Liver (tissue), 9 donors: ENCODE data around the gene LAYN. TPM values are rescaled to one million over a fixed set of nuclear protein-coding genes. Genes with fewer than 3 reads are reported as not detected.

Experiments
- DNase-seq: peaks from one replicate; pipeline ENCODE4 v3.0.0-alpha.2; 2017; ENCODE audit warnings: low spot score
- H3K27ac ChIP-seq, 2 donors: one replicate each; pipeline ENCODE4 v1.7.0; 2013; ENCODE audit warnings: inconsistent platforms in 2 of 2, low read length in 2 of 2, control low read depth in 1 of 2, low read depth in 1 of 2, mild to moderate bottlenecking in 1 of 2
- H3K27me3 ChIP-seq, 4 donors: one replicate each; pipeline versions ENCODE4 v1.6.1 to v1.7.0; 2013; ENCODE audit warnings: low read length in 3 of 4, inconsistent platforms in 1 of 4, mild to moderate bottlenecking in 1 of 4, moderate library complexity in 1 of 4; ENCODE audit not compliant: control insufficient read depth in 4 of 4, insufficient read depth in 4 of 4
- H3K36me3 ChIP-seq, 4 donors: one replicate each; pipeline versions ENCODE4 v1.6.1 to v1.7.0; 2013; ENCODE audit warnings: low read length in 3 of 4, mild to moderate bottlenecking in 3 of 4, low read depth in 1 of 4, moderate library complexity in 1 of 4; ENCODE audit not compliant: control insufficient read depth in 4 of 4, insufficient read depth in 3 of 4
- H3K4me1 ChIP-seq, 4 donors: one replicate each; pipeline versions ENCODE4 v1.6.1 to v1.7.0; 2013; ENCODE audit warnings: low read length in 3 of 4, mild to moderate bottlenecking in 3 of 4, moderate library complexity in 1 of 4; ENCODE audit not compliant: control insufficient read depth in 4 of 4, insufficient read depth in 4 of 4
- H3K4me3 ChIP-seq, 3 donors: one replicate each; pipeline versions ENCODE4 v1.6.1 to v1.7.0; 2013; ENCODE audit warnings: low read length in 3 of 3, control low read depth in 1 of 3, low read depth in 1 of 3, mild to moderate bottlenecking in 1 of 3
- H3K9ac ChIP-seq, 2 donors: one replicate each; pipeline ENCODE4 v1.7.0; 2013; ENCODE audit warnings: low read length in 2 of 2, mild to moderate bottlenecking in 2 of 2, moderate library complexity in 2 of 2, control low read depth in 1 of 2, low read depth in 1 of 2
- H3K9me3 ChIP-seq, 4 donors: one replicate each; pipeline versions ENCODE4 v1.6.1 to v1.7.0; 2013; ENCODE audit warnings: low read length in 3 of 4; ENCODE audit not compliant: control insufficient read depth in 4 of 4
- FOXA1 ChIP-seq: IDR thresholded peaks from 2 replicates; pipeline ENCODE4 v1.6.1; 2016; ENCODE audit warnings: antibody characterized with exemption
- GABPA ChIP-seq, 2 donors: IDR thresholded peaks in 1 of 2; conservative IDR thresholded peaks in 1 of 2; 2 replicates each; pipeline ENCODE4 v1.6.1; 2016; ENCODE audit warnings: antibody characterized with exemption in 2 of 2, mild to moderate bottlenecking in 1 of 2, moderate library complexity in 1 of 2
- HNF4A ChIP-seq, 2 donors: conservative IDR thresholded peaks; 2 replicates each; pipeline ENCODE4 v1.6.1; 2016; ENCODE audit warnings: antibody characterized with exemption in 2 of 2, mild to moderate bottlenecking in 2 of 2
- HNF4G ChIP-seq: IDR thresholded peaks from 2 replicates; pipeline ENCODE4 v1.6.1; 2016; ENCODE audit warnings: antibody characterized with exemption
- JUND ChIP-seq, 2 donors: IDR thresholded peaks; 2 replicates each; pipeline ENCODE4 v1.6.1; 2016; ENCODE audit warnings: antibody characterized with exemption in 2 of 2
- NR2F2 ChIP-seq: IDR thresholded peaks from 2 replicates; pipeline ENCODE4 v1.6.1; 2016; ENCODE audit warnings: antibody characterized with exemption
- RXRA ChIP-seq, 2 donors: IDR thresholded peaks; 2 replicates each; pipeline ENCODE4 v1.6.1; 2017 to 2018; ENCODE audit warnings: antibody characterized with exemption in 2 of 2, mild to moderate bottlenecking in 1 of 2
- SP1 ChIP-seq: IDR thresholded peaks from 2 replicates; pipeline ENCODE4 v1.6.1; 2018; ENCODE audit warnings: antibody characterized with exemption, mild to moderate bottlenecking
- YY1 ChIP-seq: IDR thresholded peaks from 2 replicates; pipeline ENCODE4 v1.6.1; 2016; ENCODE audit warnings: antibody characterized with exemption, mild to moderate bottlenecking
- WGBS: extraction: QIAGEN DNeasy Blood & Tissue Kit; methylation state at CpG from one replicate; pipeline ENCODE4 v1.1.7; 2013; 5-methylcytosine and 5-hydroxymethylcytosine counted together
- polyA plus RNA-seq, 2 donors: library from polyadenylated mRNA; stranded (reverse) in 1 of 2; unstranded in 1 of 2; fragments of 200-250 nt in 1 of 2; fragments of >200 nt in 1 of 2; fragmentation: Nextera tagmentation in 1 of 2; extraction: Ambion mirVana in 1 of 2; gene quantifications; one replicate each; pipeline versions ENCODE4 v1.2.1 to v1.2.3, GENCODE V29; 2013 to 2015
- total RNA-seq, 2 donors: library from RNA; depleted of rRNA; stranded (reverse); fragments of >200 nt; gene quantifications; one replicate each; pipeline ENCODE4 v1.2.3, GENCODE V29; 2014
- TF ChIP-seq, protein P1 (sequence below): IDR thresholded peaks from 2 replicates; pipeline ENCODE4 v1.6.1; 2016; ENCODE audit warnings: antibody characterized with exemption
- TF ChIP-seq, protein P2 (sequence below): IDR thresholded peaks from 2 replicates; pipeline ENCODE4 v1.6.1; 2016; ENCODE audit warnings: antibody characterized with exemption
- TF ChIP-seq, protein P3 (sequence below): fragments of 150-350 bp; IDR thresholded peaks from 2 replicates; pipeline ENCODE4 v1.5.1; 2017; ENCODE audit warnings: improper control_type of control experiment, low read depth, low read length; ENCODE audit not compliant: missing input control
- TF ChIP-seq, protein P4 (sequence below): IDR thresholded peaks from 2 replicates; pipeline ENCODE4 v1.6.1; 2016; ENCODE audit warnings: antibody characterized with exemption
- TF ChIP-seq, protein P5 (sequence below): IDR thresholded peaks from 2 replicates; pipeline ENCODE4 v1.6.1; 2016; ENCODE audit warnings: antibody characterized with exemption, mild to moderate bottlenecking
- donor health status: healthy.
- donor health status: healthy.
- donor health status: healthy.
- donor health status: healthy.
- donor health status: healthy.

Gene LAYN
- total and polyA plus RNA-seq, 4 donors = 0.43 to 0.98 (median 0.88) TPM

DNA sequence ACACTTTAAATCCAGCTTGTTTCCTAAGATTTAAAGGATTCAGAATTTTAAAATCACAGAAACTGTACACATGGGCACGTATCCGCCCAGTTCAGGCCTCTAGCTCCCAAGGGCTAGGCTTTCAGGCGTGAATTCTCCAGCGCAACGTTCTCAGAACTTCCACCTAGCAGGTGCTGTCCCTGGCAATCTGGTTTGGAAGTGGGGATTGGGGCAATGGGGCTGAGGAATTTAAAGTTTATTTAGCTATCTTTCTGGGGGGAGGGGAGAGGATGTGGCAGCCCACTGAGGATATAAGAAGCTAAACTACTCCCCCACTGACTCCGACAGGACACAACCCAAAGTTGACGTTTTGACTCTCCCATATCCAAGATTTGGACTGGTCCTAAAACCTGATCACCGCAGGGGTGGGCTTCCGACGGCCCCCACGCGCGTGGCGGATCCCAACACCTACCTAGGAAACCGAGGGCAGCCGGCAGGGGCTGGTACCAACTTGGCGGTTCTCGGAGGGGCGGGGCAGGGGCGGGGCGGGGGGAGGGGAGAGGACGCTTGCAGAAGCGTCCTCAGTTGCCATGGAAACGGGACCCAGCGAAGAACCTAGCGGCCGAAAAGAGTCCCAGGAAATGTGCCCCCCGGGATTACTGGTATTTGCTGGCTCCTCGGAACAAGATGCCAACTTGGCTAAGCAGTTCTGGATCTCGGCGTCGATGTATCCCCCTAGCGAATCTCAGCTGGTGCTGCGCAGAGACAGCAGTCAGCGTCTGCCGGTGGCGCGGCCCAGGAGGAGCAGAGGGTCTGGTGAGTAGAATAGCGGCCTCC is 26.1 kb upstream of the LAYN start, which contains the start of gene HOATZ:
Gene HOATZ, plus strand, starts transcription at position 563 of the 816 bp plus-strand sequence. Its CDS starts 7 bp downstream, at position 570.
- no peaks in the 10 kb centered on the region for H3K9me3 ChIP-seq
- H3K9ac ChIP-seq = no peak within 1 kb of the TSS
- no peak within 1 kb of the TSS for H3K4me3 ChIP-seq
- H3K27me3 ChIP-seq = peaks cover 0 to 10% (median 2%) of the 10 kb centered on the region in 4 donors
- H3K4me1 ChIP-seq = peaks cover 4 to 9% (median 7%) of the 10 kb centered on the region in 4 donors
- TF ChIP-seq JUND (IDR thresholded peaks at IDR 0.05) (no peak), FOXA1 (no peak), HNF4G (no peak), HNF4A (conservative IDR thresholded peaks at IDR 0.05) (no peak), SP1 (no peak), YY1 (no peak), GABPA (IDR thresholded peaks at IDR 0.05 in 1 of 2, conservative IDR thresholded peaks at IDR 0.05 in 1 of 2) (no peak), RXRA (IDR thresholded peaks at IDR 0.05) (no peak), NR2F2 (no peak)
- TF ChIP-seq, protein P1, sequence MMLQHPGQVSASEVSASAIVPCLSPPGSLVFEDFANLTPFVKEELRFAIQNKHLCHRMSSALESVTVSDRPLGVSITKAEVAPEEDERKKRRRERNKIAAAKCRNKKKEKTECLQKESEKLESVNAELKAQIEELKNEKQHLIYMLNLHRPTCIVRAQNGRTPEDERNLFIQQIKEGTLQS = no peak
- TF ChIP-seq, protein P2, sequence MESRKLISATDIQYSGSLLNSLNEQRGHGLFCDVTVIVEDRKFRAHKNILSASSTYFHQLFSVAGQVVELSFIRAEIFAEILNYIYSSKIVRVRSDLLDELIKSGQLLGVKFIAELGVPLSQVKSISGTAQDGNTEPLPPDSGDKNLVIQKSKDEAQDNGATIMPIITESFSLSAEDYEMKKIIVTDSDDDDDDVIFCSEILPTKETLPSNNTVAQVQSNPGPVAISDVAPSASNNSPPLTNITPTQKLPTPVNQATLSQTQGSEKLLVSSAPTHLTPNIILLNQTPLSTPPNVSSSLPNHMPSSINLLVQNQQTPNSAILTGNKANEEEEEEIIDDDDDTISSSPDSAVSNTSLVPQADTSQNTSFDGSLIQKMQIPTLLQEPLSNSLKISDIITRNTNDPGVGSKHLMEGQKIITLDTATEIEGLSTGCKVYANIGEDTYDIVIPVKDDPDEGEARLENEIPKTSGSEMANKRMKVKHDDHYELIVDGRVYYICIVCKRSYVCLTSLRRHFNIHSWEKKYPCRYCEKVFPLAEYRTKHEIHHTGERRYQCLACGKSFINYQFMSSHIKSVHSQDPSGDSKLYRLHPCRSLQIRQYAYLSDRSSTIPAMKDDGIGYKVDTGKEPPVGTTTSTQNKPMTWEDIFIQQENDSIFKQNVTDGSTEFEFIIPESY = no peak
- TF ChIP-seq, protein P3, sequence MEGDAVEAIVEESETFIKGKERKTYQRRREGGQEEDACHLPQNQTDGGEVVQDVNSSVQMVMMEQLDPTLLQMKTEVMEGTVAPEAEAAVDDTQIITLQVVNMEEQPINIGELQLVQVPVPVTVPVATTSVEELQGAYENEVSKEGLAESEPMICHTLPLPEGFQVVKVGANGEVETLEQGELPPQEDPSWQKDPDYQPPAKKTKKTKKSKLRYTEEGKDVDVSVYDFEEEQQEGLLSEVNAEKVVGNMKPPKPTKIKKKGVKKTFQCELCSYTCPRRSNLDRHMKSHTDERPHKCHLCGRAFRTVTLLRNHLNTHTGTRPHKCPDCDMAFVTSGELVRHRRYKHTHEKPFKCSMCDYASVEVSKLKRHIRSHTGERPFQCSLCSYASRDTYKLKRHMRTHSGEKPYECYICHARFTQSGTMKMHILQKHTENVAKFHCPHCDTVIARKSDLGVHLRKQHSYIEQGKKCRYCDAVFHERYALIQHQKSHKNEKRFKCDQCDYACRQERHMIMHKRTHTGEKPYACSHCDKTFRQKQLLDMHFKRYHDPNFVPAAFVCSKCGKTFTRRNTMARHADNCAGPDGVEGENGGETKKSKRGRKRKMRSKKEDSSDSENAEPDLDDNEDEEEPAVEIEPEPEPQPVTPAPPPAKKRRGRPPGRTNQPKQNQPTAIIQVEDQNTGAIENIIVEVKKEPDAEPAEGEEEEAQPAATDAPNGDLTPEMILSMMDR = no peak
- TF ChIP-seq, protein P4, sequence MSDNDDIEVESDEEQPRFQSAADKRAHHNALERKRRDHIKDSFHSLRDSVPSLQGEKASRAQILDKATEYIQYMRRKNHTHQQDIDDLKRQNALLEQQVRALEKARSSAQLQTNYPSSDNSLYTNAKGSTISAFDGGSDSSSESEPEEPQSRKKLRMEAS = no peak
- TF ChIP-seq, protein P5, sequence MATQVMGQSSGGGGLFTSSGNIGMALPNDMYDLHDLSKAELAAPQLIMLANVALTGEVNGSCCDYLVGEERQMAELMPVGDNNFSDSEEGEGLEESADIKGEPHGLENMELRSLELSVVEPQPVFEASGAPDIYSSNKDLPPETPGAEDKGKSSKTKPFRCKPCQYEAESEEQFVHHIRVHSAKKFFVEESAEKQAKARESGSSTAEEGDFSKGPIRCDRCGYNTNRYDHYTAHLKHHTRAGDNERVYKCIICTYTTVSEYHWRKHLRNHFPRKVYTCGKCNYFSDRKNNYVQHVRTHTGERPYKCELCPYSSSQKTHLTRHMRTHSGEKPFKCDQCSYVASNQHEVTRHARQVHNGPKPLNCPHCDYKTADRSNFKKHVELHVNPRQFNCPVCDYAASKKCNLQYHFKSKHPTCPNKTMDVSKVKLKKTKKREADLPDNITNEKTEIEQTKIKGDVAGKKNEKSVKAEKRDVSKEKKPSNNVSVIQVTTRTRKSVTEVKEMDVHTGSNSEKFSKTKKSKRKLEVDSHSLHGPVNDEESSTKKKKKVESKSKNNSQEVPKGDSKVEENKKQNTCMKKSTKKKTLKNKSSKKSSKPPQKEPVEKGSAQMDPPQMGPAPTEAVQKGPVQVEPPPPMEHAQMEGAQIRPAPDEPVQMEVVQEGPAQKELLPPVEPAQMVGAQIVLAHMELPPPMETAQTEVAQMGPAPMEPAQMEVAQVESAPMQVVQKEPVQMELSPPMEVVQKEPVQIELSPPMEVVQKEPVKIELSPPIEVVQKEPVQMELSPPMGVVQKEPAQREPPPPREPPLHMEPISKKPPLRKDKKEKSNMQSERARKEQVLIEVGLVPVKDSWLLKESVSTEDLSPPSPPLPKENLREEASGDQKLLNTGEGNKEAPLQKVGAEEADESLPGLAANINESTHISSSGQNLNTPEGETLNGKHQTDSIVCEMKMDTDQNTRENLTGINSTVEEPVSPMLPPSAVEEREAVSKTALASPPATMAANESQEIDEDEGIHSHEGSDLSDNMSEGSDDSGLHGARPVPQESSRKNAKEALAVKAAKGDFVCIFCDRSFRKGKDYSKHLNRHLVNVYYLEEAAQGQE = no peak
- DNase-seq = no peak
- no peaks in the 10 kb centered on the region for H3K36me3 ChIP-seq
- no peak within 1 kb of the TSS for H3K27ac ChIP-seq
- 17% methylated on average over 39 of the region's 39 CpGs for whole genome bisulfite sequencing
